Hematopoietic multipotent progenitor cell treated with erythropoietin and hydrocortisone succinate and interleukin-3 and kit ligand, for 8 days (in vitro differentiated cells): Measurements from ENCODE around the gene CSRNP3.

ENCODE experiments used
- DNase-seq: peaks from one replicate; pipeline ENCODE4 v3.0.0-alpha.2; 2015

The CSRNP3 gene, protein sequence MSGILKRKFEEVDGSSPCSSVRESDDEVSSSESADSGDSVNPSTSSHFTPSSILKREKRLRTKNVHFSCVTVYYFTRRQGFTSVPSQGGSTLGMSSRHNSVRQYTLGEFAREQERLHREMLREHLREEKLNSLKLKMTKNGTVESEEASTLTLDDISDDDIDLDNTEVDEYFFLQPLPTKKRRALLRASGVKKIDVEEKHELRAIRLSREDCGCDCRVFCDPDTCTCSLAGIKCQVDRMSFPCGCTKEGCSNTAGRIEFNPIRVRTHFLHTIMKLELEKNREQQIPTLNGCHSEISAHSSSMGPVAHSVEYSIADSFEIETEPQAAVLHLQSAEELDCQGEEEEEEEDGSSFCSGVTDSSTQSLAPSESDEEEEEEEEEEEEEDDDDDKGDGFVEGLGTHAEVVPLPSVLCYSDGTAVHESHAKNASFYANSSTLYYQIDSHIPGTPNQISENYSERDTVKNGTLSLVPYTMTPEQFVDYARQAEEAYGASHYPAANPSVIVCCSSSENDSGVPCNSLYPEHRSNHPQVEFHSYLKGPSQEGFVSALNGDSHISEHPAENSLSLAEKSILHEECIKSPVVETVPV

DNA sequence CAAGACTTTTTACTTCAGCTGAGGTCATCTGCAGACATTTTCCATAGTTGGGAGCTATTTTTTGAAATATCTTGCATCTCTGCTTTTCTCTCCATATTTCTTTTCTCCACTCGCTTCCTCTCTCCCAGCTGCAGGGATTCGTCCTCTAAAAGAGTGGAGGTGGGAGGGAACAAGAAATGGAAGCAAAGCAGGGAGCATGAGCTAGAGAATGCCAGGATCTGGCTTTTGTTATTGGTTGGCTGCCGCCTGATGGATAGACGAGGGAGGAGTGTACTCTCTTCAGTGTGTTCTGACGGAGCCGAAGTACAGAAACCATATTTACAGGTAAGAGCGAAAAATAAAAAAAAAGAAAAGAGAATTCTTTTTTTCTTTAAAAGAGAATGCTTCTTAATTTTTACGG, at the start of gene CSRNP3:
Gene CSRNP3, plus strand, starts transcription at position 282 of the 400 bp plus-strand sequence. CDS start 125,368 bp downstream, outside the sequence.
- DNase-seq: no peak

DNA sequence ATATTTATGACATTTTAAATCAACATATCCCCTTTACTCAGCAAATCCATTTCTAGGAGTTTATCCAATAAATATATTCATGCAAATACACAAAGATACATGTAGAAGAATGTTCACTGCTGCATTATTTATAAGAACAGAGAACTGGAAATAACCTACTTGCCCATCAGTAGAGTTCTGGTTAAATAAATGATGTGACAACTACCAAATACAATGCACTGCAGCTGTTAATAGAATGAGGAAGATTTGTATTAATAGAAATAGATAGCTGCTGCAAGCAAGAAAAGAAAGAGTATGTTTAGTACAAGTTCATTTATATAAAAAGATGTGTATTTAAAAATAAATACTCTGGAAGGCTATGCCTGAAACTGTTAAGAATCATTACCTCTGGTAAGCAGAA, 49.3 kb upstream of the CSRNP3 start:
- no peak for DNase-seq

DNA sequence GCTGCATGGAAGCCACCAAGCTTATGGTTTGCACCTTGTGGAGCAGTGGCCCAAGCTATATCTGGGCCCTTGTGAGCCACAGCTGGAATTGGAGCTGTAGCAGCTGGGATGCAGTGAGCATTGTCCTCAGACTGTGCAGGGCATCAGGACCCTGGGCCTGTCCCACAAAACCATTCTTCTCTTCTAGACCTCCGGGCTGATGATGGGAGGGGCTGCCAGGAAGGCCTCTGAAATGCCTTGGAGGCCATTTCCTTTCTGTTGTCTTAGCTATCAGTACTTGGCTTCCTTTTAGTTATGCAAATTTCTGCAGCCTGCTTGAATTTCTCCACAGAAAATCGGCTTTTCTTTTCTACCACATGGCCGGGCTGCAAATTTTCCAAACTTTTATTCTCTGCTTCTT, 46.4 kb upstream of the CSRNP3 start:
- no peak for DNase-seq

DNA sequence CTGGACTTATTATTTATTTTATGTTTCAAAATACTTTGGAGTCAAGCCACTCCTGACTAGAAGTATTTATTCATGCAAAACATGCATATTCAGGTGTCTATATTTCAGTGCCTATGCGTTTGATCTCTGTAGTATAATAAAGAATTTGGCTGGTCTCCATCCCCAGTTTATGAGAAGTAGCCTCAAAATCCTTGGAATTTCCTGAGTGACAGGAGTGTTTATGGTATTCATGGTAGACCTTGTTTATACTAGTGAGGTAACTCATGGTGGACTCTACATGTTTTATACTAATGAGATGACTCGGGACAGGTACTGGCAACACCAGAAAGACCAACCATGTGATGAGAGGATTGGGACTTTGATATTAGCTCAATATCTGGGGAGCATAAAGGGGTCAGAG, 43.9 kb upstream of the CSRNP3 start:
- DNase-seq: no peak

DNA sequence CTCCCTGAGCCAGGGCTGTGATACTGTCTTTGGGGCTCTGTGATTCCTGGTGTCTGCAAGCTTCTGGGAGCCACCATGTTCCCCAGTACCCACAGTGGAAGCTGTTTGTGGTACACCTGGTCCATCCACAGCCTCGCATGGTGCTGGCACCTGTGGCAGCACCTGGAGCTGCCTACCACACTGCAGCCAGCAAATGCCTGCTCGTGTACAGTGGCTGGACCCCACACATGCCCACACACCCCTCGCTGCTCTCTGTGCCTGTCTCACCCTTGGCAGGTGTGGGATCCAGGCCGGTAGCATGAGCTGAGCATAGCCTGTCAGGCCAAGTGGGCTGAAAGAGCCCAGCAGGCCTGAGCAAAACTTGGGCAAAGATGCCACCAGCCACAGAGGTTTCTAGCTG, 41.8 kb upstream of the CSRNP3 start:
- DNase-seq: no peak

DNA sequence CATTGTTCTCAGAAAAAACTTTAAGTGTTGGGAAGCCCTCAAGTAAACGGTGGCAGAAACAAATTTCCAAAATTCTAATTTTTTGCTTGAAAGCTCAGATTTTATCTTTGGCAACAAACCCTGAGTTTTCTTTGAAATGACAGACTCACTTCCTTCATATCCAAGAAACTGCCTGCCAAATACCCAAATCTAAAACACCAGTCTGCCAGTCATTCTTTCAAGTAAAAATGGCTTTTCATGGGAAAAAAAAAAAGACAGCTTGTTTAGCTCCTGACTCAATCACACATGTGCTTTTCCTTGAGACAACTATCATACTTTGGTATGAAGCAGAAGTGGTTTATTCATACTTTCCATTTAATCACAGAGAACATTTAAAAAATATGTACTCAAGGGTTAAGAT, 40.6 kb upstream of the CSRNP3 start:
- no peak for DNase-seq

DNA sequence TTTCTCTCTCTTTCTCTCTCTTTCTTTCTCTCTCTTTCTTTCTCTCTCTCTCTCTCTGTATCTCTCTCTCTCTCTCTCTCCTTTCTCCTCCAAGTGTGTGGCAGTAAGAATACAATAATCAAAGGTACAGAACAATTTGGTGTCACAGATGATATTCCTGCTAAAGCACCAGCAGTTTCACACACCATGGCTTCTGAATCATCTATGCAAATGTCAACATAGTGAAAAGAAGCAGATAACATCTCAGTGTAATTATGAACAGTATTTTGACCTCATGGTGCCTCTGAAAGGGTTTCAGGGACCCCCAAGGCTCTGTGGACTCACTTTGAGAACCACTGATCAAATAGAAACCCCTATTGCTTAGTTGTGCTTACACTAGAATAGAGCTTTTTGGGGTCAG, 38.5 kb upstream of the CSRNP3 start:
- no peak for DNase-seq

DNA sequence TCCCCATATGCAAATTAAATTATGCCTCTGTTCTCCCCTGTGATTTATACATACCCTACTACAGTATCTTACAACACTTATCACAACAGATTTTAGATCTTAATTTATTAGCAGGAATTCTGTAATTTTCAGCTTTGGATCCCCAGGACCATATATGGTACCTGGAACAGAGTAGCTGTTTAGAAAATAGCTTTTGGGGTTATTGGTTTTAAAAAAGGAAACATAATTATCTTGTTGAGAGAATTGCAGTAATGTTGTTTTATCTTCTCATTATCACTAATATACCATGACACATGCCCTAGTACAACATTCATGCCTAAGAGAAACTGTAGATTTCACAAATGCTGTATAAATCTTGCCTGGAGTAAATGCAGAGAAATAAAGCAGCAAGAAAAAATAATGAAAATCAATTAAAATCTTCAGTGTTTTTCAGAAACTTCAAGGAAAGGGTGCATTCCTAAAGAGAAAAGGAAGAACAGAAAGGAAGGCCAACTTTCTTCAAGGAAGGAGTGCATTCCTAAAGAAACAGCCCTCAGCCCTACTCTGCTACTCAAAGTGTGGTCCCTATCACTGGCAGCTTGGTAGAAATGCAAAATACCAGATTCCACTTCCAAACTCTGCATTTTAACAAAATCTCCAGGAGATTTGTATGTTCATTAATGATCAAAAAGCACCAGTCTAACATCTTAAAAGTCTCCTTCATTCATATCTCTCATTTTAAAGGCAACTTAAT, 37.1 kb upstream of the CSRNP3 start:
- no peak for DNase-seq

DNA sequence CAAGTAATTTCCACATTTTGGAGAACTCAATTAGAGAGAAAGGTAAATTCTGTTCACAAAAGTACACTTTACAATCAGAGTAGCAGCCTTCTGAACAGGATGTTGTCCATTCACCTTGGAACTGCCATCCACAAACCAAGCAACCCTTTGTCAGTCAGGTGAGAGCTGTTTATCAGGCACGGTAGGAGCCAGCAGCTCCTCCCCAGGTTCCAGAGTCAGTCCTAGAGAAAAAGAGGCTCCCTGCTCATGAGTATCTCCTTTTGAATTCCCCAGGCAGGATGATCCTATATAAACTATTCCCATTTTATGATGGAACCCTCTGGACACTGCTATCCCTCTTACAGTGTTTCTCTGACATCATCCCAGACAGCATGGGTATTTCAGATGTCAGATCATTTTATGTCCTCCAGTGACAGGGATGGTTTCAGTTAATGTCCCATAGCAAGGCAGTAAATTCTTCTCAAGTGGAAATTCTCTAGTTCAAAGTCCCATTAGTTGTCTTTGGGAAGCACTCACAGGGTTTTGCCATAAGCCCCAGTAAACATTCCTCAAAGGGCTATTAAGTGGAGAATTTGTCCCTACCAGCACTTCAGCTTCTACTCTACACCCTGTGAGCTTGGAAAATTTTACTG, 34.5 kb upstream of the CSRNP3 start:
- DNase-seq: no peak

DNA sequence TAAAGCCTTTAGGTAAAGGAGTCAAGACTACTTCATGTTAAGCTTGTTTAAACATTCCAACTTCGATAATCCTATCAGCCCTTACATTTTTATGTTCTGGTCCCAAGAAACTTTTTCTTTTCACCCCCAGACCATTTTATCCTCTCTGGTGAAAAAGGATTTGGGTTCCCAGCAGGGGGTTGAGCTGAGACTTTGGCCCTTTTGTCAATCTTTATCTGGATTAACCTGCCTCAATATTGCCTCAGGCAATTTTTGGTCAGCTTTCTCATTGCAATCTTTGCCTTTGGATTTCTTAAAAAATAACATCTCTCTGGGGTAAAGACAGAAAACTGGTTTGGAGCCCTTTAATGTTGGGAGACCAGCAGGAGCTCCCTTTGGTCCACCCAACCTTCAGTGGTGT, 33.9 kb upstream of the CSRNP3 start:
- no peak for DNase-seq

DNA sequence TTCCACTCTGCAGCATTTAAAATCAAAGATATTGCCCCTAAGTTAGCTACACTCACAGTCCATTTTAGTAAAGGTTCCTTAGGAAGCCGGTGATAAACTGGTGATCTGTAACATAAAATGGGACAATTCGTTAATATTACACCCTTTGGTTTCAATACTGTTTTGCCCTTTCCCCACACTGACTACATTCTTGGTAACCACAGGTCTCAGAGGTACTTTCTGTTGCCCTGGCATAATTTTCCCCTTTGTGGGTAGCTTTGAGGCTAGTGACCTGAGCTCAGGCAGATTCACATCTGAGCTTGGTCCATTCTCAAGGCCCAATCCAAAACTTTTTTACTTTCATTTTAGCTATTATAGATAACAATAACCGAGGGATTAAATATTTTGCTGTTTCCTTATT, 32.9 kb upstream of the CSRNP3 start:
- DNase-seq: no peak

DNA sequence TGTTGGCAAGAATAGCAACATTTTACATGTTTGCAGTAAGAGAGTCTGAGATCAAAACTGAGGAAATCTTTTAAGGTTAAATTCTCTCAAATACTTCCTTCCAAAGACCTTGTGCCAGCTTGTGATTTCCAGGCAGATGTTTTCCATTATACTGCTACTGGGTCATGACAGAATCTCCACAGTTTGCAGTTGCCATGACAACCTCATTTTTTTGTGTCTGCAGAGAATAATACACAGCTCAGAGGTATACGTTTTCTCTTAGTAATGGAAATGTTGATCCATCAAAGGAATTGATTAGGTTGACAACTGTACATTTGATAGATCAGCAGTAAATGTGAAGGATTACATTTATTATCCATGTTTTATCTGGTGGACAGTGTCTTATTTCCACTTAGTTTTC, 29.1 kb upstream of the CSRNP3 start:
- no peak for DNase-seq

DNA sequence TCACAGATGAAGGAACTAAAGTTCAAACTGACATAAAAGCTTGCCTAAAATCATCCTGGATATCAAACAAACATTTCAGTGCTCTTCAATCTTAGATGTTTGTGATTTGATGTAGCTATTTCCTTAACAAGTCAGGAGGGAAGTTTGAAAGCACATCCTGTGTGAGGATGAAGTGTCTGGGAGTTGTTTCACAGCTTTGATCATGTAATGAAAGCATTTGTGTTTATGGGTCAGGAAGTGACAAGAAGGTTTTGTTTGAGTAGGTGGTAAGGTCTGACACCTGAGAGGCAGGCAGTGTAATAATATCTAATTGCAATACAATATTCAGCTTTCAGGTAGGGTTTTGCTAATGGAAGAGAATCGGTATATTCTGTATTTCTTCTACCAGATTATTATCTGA, 26.0 kb upstream of the CSRNP3 start:
- DNase-seq: no peak

DNA sequence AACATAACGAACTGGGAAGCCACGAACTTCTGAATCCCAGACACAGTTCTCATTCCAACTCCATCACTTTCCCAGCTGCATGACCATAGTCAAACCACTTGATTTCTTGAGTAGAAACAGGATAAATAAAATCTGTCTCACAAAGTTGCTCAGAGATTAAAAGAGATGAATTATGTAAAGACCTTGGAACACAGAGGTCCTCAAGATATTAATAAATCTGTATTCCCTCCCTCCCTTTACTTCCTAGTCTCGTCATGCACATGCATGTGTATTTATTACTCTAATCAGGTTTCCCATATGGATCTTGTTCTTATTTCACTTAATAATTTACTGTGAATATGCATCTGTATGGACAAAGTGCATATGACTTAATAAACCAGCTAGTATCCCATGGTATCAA, 21.1 kb upstream of the CSRNP3 start:
- no peak for DNase-seq

DNA sequence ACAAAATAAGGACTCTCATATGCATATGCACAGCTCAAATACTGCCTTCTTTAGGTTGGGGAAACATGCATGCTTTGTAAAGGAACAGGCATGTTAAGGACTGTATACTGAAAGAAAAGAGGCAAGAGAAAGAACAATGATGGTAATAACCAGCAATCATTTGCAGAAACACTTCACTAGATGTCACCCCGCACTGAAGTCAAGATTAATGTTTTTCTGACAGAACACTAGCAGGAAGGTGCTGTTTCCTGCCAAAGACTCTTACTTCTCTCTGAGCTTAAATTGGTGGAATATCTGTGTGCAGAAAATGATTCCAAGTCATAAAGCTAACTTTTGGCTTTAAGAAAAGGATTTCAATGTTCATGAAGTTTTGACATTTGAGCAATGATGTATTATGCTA, 19.3 kb upstream of the CSRNP3 start:
- no peak for DNase-seq

DNA sequence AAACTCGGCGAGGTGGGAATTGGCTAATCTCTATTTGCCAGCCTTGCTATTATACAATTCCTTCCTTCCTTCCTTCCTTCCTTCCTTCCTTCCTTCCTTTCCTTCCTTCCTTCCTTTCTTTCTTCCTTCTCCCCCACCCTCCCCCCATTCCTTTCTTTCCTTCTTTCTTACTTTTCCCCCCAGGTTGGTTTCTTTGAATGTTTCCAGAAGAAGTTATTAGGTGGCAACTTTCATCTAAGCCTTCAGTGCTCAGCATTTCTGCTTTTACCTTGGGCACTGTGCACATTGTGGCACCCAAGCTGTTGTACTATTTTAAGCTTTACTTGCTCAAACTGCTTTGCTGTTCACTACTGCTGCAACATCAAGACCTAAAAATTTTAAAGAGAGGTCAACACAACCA, 17.2 kb upstream of the CSRNP3 start:
- DNase-seq: no peak

DNA sequence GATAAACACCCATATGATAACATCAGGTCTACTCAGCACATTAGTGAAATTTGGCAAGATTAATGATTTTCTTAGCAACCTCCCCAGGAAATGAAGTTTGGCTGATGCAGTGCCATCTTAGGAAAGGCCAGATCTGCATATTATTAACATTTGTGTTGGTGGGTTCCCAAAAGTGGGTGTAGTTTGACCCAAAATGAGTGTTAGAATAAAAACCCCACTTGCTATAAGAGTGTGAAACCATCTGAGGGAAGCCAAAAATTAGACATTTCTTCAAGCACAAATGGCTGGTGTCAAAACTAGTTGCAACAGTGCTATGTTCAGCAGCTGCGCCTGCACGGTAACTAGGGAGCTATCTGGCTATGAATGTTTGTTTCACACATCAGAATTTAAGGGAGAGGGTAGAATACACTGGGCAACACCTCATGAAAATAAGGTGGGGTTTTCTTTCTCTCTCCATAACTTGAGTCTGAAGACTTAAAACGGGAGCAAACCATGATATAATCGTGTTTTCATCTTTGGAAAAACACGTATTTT, 15.9 kb upstream of the CSRNP3 start:
- no peak for DNase-seq

DNA sequence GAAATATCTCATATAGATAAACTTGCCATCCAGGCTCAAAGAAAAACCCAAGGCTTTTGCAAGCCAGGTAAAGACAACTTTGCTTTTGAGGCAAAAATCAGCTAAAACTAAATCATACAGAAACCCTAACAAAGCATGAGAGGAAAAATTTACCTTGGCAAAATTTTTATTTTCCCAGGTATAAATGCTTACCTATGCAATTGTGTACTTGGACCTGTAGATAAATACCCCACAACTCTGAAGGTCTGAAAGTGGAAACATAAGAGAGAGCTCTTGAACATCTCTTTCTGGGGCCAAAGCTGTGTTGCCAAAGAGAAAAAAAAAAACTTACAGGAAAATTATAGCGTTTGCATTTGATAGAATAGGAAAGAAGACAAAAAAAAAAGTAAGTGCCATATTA, 14.6 kb upstream of the CSRNP3 start:
- DNase-seq: no peak

DNA sequence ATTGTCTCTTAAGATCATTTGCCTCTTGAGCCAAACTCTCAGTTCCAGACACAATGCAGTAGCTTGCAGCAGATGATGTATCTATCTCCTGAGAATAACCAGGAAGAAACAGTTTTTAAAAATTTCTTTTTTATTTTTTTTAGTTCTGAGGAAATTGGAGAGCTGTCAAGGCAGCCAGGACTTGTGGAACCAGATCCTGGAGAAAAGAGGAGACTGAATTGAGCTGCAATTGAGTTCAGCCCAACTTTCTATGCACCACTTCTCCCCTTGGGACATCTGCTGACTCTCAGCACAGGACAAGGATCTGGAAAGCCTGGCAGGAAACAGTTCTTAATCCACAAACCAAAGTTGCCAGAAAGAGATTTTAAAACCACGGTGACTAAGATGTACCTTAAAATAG, 13.5 kb upstream of the CSRNP3 start:
- no peak for DNase-seq

DNA sequence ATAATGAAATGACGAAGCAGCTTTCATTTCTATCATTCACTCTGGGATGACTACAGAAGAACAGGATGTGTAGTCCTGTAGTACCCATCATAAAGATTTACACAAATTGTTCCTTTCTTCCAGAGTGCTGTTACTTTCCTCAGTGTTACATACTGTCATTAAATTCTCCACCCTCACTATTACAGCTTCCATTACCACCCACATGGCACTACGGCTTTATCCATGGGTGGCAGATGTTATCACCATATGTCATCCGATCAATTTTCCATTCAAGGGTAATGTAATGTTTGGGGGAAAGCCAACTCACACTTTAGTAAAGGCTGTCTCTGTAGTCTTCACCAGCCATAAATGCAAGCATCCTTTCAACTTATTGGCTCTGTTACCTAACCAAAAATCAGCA, 7.1 kb upstream of the CSRNP3 start:
- DNase-seq: no peak

DNA sequence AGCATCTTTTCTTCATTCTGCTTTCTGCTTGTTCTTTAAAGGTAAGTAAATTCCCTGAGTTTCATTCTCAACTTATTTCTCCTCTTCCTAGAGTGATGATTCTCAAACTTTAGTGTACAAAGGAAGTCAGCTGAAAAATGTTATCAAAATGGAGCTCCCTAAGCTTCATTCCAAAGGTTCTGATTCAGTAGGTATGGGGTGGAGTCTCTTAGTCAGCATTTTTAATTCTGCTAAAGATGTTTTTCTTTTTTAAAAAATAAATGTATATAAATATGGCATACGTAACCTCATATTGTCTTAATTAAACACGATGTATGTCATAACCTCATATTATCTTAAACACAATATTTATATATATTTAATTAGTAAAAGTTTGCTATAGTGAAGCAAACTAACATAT, 3.1 kb upstream of the CSRNP3 start:
- no peak for DNase-seq

DNA sequence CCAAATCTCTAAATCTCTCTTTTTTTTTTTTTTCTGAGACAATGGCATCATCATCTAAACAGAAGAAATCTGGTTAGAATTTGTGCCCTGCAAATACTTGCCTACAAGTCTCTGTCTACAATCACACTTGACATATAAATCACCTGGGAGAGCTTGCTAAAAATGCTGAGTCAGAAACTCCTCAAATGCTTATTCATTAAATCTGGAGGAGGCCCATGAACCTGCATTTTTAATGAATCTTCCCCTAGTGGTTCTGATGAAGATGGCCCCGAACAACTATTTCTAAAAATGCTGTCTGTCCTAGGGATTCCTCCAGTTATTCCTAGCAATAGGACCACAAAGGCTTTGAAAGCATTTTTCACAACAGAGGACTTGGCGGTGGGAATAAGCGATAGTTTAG, 1.6 kb upstream of the CSRNP3 start:
- DNase-seq: no peak

DNA sequence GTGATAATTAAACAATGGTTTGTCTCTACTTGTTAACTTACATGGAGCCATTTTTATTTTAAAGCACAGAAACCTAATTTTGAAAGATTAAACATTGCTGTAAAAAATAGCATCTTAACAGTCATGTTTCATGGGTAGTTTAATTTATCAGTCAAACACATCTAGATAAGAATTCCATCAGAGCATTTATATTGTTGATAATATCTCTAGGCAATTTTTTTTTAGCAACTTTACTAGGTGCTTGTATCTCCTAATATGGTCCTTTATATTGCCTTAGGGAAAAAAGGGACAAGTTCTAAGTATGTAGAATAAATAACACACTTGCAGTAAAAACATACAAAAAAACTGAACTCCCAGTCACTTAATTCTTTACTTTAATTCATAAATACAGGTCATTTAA, 863 bp downstream of the CSRNP3 start:
- no peak for DNase-seq
